AG09319 (cell line): ENCODE results near the gene PROSER2.

Experiments
- DNase-seq: peaks from one replicate; pipeline ENCODE4 v3.0.0-alpha.2; 2010; ENCODE audit warnings: low read depth; ENCODE audit errors: extremely low read depth
- TF ChIP-seq, protein P1 (sequence below): IDR thresholded peaks from 2 replicates; pipeline ENCODE4 v1.5.1; 2011; ENCODE audit warnings: low read depth, mild to moderate bottlenecking, inconsistent platforms, low read length, moderate library complexity

The PROSER2 gene

DNA sequence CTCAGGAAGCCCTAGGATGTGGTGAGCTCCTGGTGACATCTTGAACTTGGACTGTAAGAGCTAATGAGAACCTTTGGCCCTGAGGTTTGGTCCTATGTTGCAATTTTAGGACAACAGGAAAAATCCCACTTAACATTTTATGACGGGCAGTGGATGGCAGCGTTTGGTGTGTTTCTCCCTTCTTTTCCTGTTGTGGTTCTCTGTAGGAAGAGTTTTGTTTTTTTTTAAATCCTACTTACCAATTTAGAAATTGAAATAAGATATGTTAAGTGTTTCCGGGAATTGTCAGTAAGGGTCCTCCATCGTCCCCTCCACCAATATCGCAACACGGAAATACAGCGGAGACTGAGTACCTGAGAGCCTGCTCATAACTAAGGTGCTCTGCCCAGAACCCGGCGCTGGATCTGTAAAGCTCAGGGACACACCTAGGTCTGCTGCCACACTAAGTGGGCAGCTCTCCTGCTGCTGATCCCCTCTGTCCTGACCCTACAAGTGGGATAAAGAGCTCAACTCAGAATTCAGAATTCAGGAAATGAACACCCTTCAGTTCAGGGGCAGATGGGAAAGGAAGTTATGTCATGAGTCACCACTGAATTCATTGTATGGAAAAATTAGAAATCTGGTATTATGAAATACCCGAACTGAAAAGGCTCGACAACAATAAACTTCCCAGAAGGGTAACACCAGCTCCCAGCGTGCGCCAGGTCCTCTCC lies 9.1 kb upstream of the PROSER2 start:
- no peak for DNase-seq
- TF ChIP-seq, protein P1, sequence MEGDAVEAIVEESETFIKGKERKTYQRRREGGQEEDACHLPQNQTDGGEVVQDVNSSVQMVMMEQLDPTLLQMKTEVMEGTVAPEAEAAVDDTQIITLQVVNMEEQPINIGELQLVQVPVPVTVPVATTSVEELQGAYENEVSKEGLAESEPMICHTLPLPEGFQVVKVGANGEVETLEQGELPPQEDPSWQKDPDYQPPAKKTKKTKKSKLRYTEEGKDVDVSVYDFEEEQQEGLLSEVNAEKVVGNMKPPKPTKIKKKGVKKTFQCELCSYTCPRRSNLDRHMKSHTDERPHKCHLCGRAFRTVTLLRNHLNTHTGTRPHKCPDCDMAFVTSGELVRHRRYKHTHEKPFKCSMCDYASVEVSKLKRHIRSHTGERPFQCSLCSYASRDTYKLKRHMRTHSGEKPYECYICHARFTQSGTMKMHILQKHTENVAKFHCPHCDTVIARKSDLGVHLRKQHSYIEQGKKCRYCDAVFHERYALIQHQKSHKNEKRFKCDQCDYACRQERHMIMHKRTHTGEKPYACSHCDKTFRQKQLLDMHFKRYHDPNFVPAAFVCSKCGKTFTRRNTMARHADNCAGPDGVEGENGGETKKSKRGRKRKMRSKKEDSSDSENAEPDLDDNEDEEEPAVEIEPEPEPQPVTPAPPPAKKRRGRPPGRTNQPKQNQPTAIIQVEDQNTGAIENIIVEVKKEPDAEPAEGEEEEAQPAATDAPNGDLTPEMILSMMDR: no peak

DNA sequence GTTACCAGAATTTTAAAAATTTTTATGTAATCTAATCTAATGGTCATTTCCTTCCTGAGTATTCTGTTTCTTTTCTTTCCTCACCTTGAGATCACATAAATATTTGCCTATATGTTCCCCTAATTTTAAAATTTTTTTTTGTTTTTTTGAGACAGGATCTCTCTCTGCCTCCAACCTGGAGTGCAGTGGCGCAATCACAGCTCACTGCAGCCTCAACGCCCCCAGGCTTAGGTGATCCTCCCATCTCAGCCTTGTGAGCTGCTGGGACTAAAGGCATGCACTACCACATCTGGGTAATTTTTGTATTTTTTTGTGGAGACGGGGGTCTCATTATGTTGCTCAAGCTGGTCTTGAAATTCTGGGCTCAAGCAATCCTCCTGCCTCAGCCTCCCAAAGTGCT lies 4.1 kb upstream of the PROSER2 start:
- no peak for DNase-seq
- TF ChIP-seq, protein P1: no peak

DNA sequence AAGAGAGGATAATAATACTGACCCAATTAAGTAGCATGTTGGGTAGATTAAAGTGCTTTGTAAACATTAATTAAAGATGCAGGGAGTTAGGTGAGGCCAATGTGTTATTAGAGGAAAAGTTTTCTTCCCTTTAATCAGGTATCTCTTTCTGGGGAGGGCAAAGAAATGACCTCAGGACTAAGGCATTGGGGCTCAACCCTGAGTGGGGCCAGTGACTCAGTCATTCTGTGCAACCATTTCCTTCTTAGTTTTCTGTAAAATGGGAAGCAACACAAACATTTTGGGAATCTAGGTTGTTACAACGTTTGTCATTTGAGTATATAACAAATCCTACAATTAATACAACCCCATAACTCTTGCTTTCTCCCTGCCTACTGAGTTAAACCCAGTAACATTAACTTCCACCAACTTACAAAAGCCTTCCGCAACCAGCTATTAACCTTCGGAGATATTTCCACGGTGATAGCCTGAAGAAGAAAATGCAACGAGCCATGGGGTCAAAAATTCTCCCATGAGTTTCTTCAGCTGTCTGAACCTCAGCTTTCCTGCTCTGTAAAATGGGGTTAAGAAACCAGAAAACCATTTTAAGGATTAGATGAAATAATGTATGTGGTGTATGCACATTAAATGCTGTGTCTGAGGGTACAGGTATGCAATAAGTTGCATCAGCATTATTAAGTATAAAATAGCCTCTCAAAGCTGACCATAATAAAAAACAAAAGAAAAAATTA lies 965 bp upstream of the PROSER2 start:
- TF ChIP-seq, protein P1: no peak
- DNase-seq: no peak

DNA sequence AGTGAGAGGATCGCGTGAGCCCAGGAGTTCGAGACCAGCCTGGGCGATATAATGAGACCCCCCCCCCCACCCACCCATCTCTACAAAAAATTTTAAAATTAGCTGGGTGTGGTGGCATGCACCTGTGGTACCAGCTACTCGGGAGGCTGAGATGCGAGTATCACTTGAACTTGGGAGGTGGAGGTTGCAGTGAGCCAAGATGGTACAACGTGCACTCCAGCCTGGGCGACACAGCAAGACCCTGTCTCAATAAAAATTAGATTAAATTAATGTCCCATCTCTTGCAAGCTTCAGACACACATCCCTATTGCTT lies 391 bp upstream of the PROSER2 start:
- DNase-seq: no peak
- TF ChIP-seq, protein P1: no peak

DNA sequence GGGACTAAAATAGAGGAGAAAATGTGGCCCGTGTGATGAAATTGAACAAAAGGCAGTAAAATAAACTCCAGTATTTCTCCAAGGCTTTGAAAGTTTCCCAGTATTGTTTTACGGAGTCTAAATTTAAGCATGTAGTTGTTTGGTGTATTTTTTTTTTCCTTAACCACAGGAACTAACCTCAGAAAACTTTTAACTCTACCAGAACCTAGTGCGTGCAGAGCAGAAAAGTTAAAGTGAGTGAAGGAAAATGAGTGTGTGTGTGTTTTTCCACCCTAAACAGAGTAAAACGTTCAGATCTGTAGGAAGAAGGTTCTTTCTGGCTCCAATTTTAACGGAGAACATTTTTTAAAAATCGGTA lies 812 bp downstream of the PROSER2 start:
- DNase-seq: no peak
- TF ChIP-seq, protein P1: no peak

DNA sequence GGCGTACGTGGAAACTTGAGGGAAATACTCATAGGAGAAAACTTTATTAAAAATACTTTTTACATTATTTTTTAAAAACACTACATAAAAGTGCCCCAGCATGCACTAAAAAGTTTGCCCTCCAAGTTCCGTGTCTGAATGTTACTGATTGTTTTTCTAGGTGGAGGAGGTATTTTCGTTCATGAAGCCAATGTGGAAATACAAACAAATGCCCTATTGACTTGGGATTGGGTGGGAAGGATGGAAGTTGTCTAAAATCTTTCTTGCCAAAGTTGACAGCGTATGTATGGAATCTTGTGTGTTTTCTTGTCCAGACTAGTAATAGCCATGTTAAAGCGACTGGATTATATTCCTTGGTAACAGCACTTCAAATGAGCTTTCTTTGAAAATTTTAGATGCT lies 1.2 kb downstream of the PROSER2 start:
- TF ChIP-seq, protein P1: no peak
- DNase-seq: no peak

DNA sequence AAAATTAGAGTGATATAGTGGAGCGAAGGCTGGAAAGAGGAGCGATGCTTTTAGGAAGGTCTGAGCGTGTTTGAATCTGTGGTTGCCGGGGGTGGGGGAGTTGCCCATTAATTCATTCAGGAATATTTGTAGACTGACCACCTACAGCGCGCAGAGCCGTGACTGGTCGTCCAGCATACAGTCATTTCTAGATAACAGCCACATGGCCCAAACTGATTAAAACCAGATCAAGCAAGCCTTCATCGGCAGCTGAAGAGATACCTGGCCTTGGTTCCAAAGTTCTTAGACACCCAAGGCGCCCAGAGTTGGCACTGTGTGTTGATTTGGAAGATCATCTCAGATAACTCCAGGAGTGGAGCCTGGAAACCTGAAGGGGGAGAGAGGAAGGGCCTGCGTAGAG lies 1.7 kb downstream of the PROSER2 start:
- no peak for DNase-seq
- TF ChIP-seq, protein P1: no peak
